Measurements from ENCODE around the gene ADGRD1. TPM values are rescaled to one million over a fixed set of nuclear protein-coding genes. Genes with fewer than 3 reads are reported as not detected.

Gene ADGRD1
- total and polyA plus RNA-seq, 2 of the 8 experiments (the other 6 are each of a cell fraction or from before 2014, with no cell fraction given), result 0.36 to 0.48 TPM

DNA sequence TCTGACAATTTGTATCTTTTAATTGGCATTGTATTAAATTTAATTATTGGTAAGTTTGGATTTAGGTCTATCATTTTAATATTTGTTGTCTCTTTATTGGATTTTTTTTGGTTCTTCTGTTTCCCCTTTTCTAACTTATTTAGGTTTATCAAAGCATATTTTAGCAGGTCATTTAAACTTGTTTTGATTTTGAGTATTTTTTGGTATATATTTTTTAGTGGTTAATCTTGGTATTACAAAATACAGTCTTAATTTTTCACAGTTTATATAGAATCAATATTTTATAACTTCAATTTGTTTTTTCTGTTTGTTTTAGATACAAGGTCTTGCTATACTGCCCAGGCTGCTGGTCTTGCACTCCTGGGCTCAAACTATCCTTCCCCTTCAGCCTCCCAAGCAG, 15.5 kb upstream of the ADGRD1 start (continued):
- TF ChIP-seq, protein P1, sequence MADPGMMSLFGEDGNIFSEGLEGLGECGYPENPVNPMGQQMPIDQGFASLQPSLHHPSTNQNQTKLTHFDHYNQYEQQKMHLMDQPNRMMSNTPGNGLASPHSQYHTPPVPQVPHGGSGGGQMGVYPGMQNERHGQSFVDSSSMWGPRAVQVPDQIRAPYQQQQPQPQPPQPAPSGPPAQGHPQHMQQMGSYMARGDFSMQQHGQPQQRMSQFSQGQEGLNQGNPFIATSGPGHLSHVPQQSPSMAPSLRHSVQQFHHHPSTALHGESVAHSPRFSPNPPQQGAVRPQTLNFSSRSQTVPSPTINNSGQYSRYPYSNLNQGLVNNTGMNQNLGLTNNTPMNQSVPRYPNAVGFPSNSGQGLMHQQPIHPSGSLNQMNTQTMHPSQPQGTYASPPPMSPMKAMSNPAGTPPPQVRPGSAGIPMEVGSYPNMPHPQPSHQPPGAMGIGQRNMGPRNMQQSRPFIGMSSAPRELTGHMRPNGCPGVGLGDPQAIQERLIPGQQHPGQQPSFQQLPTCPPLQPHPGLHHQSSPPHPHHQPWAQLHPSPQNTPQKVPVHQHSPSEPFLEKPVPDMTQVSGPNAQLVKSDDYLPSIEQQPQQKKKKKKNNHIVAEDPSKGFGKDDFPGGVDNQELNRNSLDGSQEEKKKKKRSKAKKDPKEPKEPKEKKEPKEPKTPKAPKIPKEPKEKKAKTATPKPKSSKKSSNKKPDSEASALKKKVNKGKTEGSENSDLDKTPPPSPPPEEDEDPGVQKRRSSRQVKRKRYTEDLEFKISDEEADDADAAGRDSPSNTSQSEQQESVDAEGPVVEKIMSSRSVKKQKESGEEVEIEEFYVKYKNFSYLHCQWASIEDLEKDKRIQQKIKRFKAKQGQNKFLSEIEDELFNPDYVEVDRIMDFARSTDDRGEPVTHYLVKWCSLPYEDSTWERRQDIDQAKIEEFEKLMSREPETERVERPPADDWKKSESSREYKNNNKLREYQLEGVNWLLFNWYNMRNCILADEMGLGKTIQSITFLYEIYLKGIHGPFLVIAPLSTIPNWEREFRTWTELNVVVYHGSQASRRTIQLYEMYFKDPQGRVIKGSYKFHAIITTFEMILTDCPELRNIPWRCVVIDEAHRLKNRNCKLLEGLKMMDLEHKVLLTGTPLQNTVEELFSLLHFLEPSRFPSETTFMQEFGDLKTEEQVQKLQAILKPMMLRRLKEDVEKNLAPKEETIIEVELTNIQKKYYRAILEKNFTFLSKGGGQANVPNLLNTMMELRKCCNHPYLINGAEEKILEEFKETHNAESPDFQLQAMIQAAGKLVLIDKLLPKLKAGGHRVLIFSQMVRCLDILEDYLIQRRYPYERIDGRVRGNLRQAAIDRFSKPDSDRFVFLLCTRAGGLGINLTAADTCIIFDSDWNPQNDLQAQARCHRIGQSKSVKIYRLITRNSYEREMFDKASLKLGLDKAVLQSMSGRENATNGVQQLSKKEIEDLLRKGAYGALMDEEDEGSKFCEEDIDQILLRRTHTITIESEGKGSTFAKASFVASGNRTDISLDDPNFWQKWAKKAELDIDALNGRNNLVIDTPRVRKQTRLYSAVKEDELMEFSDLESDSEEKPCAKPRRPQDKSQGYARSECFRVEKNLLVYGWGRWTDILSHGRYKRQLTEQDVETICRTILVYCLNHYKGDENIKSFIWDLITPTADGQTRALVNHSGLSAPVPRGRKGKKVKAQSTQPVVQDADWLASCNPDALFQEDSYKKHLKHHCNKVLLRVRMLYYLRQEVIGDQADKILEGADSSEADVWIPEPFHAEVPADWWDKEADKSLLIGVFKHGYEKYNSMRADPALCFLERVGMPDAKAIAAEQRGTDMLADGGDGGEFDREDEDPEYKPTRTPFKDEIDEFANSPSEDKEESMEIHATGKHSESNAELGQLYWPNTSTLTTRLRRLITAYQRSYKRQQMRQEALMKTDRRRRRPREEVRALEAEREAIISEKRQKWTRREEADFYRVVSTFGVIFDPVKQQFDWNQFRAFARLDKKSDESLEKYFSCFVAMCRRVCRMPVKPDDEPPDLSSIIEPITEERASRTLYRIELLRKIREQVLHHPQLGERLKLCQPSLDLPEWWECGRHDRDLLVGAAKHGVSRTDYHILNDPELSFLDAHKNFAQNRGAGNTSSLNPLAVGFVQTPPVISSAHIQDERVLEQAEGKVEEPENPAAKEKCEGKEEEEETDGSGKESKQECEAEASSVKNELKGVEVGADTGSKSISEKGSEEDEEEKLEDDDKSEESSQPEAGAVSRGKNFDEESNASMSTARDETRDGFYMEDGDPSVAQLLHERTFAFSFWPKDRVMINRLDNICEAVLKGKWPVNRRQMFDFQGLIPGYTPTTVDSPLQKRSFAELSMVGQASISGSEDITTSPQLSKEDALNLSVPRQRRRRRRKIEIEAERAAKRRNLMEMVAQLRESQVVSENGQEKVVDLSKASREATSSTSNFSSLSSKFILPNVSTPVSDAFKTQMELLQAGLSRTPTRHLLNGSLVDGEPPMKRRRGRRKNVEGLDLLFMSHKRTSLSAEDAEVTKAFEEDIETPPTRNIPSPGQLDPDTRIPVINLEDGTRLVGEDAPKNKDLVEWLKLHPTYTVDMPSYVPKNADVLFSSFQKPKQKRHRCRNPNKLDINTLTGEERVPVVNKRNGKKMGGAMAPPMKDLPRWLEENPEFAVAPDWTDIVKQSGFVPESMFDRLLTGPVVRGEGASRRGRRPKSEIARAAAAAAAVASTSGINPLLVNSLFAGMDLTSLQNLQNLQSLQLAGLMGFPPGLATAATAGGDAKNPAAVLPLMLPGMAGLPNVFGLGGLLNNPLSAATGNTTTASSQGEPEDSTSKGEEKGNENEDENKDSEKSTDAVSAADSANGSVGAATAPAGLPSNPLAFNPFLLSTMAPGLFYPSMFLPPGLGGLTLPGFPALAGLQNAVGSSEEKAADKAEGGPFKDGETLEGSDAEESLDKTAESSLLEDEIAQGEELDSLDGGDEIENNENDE (IDR thresholded peaks at IDR 0.05; ENCODE audit: insufficient replicate concordance, low read length), result no peak
- no peak for TF ChIP-seq EGR1 (IDR thresholded peaks at IDR 0.05; ENCODE audit: borderline replicate concordance, low read depth, low read length)
- TF ChIP-seq CHD1 (IDR thresholded peaks at IDR 0.05; ENCODE audit: low read depth, low read length), result no peak

Data from H1 (cell line).